ENCODE data around the gene CAMK1D.

Gene CAMK1D

DNA sequence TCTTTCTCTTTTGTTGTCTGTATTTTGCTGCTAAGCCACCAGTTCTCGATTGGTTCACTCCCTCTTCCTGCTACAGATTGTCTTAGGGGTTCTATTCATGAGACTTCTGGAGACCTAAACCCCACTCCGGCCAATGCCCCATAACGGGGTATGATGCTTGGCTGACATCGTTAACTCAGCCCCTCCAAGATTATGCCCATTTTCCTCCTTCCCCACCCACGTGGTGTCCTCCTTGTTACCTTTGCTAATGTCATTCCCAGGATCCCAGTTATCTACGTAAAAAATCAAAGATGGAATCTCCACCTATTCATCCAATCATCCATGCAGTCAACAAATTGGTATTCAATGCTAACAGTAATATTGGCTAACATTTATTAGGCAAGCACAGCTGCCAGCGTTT, 228.3 kb downstream of the CAMK1D start:
- Histone ChIP-seq H3K4me1 (ENCODE audit: control insufficient read depth in 5 of 5, insufficient read depth in 5 of 5, low read length in 5 of 5) (peaks cover 0 to 9% (median 8%) of the 10 kb centered on the region in 5 donors), H3K4me3 (ENCODE audit: low read depth in 1 of 5, low read length in 5 of 5) (no peak overlapping the region), H3K36me3 (ENCODE audit: control insufficient read depth in 5 of 5, insufficient read depth in 5 of 5, low read length in 5 of 5) (no peaks in the 10 kb centered on the region), H3K27ac (ENCODE audit: low read depth, low read length) (no peak overlapping the region), H3K9ac (ENCODE audit: low read length in 5 of 5) (no peak overlapping the region), H3K27me3 (ENCODE audit: control insufficient read depth in 5 of 5, insufficient read depth in 4 of 5, low read length in 5 of 5) (no peaks in the 10 kb centered on the region), H3K9me3 (ENCODE audit: control insufficient read depth in 5 of 5, low read length in 5 of 5) (peaks cover 0 to 3% (median 0%) of the 10 kb centered on the region in 5 donors)

DNA sequence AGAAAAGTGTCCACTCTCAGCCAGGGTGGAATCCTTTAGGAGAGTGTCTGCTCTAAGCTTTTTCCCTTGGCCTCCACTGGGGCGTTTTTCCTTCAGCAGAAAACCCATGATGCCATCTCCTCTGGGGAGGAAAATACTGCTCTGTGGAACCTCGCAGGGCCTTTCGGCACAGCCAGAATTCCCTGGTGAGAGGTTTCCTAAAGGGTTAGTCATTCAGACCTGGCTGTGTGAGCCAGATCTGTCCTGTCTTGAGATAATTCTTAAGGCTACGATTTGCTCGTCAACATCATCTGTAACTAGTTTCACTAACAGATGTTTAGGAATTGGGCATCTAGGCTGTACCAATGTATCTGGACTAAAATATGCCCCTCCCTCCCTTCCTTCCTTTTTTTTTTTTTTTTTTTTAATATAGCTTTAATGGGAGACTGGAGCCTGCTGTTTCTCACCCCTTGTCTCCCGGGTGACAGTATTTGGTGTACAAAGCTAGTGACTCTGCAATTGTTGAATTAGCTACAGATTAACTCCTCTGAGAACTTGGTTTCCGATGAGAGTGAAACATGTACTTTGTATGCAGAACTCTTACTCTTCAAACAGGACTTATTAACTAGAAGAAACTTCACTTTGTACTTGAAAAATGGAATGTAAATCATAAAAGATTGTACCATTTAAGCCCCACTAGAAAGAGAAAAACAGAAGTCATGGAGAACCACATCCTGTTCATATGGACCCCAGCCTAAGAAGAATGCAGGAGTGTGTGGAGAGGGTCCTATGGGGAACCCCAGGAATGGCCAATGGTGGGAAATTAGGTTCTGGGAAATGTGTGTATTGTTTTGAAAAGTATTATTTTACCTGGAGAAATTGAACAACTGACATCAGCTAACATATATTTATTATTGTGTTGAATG, 230.9 kb downstream of the CAMK1D start:
- Histone ChIP-seq H3K27me3 (ENCODE audit: control insufficient read depth in 5 of 5, insufficient read depth in 4 of 5, low read length in 5 of 5) (no peaks in the 10 kb centered on the region), H3K4me1 (ENCODE audit: control insufficient read depth in 5 of 5, insufficient read depth in 5 of 5, low read length in 5 of 5) (peaks cover 0 to 9% (median 8%) of the 10 kb centered on the region in 5 donors), H3K9ac (ENCODE audit: low read length in 5 of 5) (no peak overlapping the region), H3K27ac (ENCODE audit: low read depth, low read length) (no peak overlapping the region), H3K4me3 (ENCODE audit: low read depth in 1 of 5, low read length in 5 of 5) (no peak overlapping the region), H3K9me3 (ENCODE audit: control insufficient read depth in 5 of 5, low read length in 5 of 5) (peaks cover 0 to 3% (median 0%) of the 10 kb centered on the region in 5 donors), H3K36me3 (ENCODE audit: control insufficient read depth in 5 of 5, insufficient read depth in 5 of 5, low read length in 5 of 5) (no peaks in the 10 kb centered on the region)

DNA sequence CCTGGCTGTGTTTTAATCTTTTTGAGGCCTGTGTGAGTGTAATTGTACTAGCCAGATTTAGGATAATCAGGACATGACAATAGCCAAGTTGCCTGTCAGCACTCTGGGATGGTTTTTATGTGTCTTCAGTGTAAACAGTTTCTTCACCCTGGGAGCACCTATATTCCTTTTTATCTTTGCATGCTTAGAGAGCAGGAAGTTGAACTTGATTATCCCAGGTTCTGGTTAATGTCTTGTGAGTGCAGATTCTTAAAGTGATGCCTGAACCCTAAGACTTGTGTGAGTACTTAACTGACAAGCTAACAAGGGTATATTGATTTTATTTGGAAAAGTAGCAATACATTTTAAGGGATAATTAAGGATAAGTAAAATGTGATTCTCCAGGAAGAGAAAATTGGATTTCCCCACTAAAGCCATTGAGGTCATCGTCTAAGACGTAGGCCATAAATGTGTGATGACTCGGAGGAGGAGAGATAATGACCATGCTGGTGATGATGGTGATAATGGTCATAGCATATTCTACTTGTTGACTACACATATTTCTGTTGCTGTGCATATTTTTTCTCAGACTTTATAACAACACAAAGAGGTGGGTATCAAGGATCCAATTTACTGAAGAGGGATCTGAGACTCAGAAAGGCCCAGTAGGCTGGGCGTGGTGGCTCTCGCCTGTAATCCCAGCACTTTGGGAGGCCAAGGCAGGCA, 234.7 kb downstream of the CAMK1D start:
- Histone ChIP-seq H3K4me3 (ENCODE audit: low read depth in 1 of 5, low read length in 5 of 5) (no peak overlapping the region), H3K9me3 (ENCODE audit: control insufficient read depth in 5 of 5, low read length in 5 of 5) (no peaks in the 10 kb centered on the region), H3K4me1 (ENCODE audit: control insufficient read depth in 5 of 5, insufficient read depth in 5 of 5, low read length in 5 of 5) (peaks cover 0 to 20% (median 16%) of the 10 kb centered on the region in 5 donors), H3K36me3 (ENCODE audit: control insufficient read depth in 5 of 5, insufficient read depth in 5 of 5, low read length in 5 of 5) (no peaks in the 10 kb centered on the region), H3K27me3 (ENCODE audit: control insufficient read depth in 5 of 5, insufficient read depth in 4 of 5, low read length in 5 of 5) (no peaks in the 10 kb centered on the region), H3K9ac (ENCODE audit: low read length in 5 of 5) (no peak overlapping the region), H3K27ac (ENCODE audit: low read depth, low read length) (no peak overlapping the region)

DNA sequence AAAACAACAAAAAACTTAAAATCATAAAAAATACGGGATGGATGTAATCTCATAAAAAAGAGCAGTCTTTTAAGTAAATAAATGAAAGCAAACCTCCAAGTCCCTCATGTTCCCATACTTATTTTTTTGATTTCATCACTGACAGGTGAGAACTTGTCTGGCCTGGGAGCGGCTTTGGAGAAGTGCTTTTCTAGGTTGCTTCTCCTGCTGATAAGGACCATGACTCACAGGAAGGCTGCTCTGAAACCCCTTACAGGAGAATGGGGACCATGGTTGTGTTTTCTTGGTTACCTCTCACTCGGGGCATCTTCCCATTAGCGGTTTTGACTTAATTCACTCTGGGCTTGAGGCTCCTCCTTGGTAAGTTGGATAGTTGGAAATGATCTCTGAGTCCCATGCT, 237.4 kb downstream of the CAMK1D start:
- Histone ChIP-seq H3K36me3 (ENCODE audit: control insufficient read depth in 5 of 5, insufficient read depth in 5 of 5, low read length in 5 of 5) (no peaks in the 10 kb centered on the region), H3K27ac (ENCODE audit: low read depth, low read length) (no peak overlapping the region), H3K9ac (ENCODE audit: low read length in 5 of 5) (no peak overlapping the region), H3K4me1 (ENCODE audit: control insufficient read depth in 5 of 5, insufficient read depth in 5 of 5, low read length in 5 of 5) (peaks cover 2 to 21% (median 12%) of the 10 kb centered on the region in 5 donors), H3K4me3 (ENCODE audit: low read depth in 1 of 5, low read length in 5 of 5) (no peak overlapping the region), H3K27me3 (ENCODE audit: control insufficient read depth in 5 of 5, insufficient read depth in 4 of 5, low read length in 5 of 5) (no peaks in the 10 kb centered on the region), H3K9me3 (ENCODE audit: control insufficient read depth in 5 of 5, low read length in 5 of 5) (no peaks in the 10 kb centered on the region)

DNA sequence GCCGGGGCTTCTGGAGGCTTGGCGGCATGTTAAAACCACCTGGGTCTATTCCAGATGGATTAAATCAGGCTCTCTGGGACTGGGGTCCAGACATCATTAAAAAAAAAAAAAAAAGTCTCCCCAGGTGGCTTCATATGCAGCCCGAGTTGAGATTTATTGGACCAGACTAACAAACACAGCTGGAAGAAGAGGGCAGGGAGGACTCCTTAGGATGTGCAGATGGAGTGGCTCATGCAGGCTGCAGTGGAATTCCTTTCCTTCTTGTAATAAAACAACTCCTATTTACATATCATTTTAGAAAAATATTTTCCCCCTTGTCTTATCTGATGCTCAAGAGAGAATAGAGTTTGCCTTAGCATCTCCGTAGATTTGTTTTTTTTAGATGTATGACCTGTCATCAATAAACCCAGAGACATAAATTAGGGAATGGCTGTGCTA, 238.1 kb downstream of the CAMK1D start:
- Histone ChIP-seq H3K4me1 (ENCODE audit: control insufficient read depth in 5 of 5, insufficient read depth in 5 of 5, low read length in 5 of 5) (peaks cover 2 to 21% (median 12%) of the 10 kb centered on the region in 5 donors), H3K27me3 (ENCODE audit: control insufficient read depth in 5 of 5, insufficient read depth in 4 of 5, low read length in 5 of 5) (no peaks in the 10 kb centered on the region), H3K9me3 (ENCODE audit: control insufficient read depth in 5 of 5, low read length in 5 of 5) (no peaks in the 10 kb centered on the region), H3K36me3 (ENCODE audit: control insufficient read depth in 5 of 5, insufficient read depth in 5 of 5, low read length in 5 of 5) (no peaks in the 10 kb centered on the region), H3K4me3 (ENCODE audit: low read depth in 1 of 5, low read length in 5 of 5) (no peak overlapping the region), H3K27ac (ENCODE audit: low read depth, low read length) (no peak overlapping the region), H3K9ac (ENCODE audit: low read length in 5 of 5) (no peak overlapping the region)

DNA sequence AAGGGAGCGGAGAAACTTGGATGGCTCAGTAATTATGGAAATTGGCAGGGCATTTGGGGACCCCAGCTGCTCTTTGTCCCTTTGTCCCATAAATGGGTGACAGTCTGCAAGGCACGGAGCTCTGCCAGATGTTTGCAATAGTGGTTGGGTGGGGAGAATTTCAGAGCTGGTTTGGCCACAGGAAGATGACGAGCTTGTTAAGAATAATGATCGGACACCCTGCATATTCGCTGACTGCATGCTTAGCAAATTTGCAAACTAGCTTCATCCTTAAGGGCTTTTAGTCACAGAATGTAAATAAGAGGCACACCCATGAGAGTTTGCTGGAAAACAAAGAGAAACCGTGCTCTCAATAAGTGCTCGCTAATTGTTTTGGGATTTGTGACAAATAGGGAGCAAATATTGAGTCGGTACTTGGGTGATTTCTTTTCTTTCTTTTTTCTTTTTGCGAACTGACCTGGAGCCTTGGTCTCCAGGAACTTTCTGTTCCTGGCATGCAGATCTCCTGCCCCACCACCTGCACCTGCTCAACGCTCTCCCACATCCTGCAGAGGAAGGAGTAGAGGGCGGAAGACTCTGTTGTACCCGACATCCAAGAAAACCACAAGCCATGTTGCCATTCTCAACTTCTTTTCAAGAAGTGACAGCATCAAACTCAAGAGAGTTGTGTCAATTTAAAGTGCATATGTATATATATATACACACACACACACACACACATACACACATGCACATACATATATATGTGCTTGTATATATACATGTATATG, 238.9 kb downstream of the CAMK1D start:
- no peaks in the 10 kb centered on the region for H3K27me3 ChIP-seq (ENCODE audit: control insufficient read depth in 5 of 5, insufficient read depth in 4 of 5, low read length in 5 of 5)
- no peaks in the 10 kb centered on the region for H3K36me3 ChIP-seq (ENCODE audit: control insufficient read depth in 5 of 5, insufficient read depth in 5 of 5, low read length in 5 of 5)
- no peak overlapping the region for H3K27ac ChIP-seq (ENCODE audit: low read depth, low read length)
- H3K4me3 ChIP-seq (ENCODE audit: low read depth in 1 of 5, low read length in 5 of 5): peak overlapping the region in 2 of 5 donors; percentile 10 to 41
- peaks cover 2 to 21% (median 12%) of the 10 kb centered on the region in 5 donors for H3K4me1 ChIP-seq (ENCODE audit: control insufficient read depth in 5 of 5, insufficient read depth in 5 of 5, low read length in 5 of 5)
- H3K9ac ChIP-seq (ENCODE audit: low read length in 5 of 5): peak overlapping the region in 1 of 5 donors; percentile 43
- H3K9me3 ChIP-seq (ENCODE audit: control insufficient read depth in 5 of 5, low read length in 5 of 5): no peaks in the 10 kb centered on the region

DNA sequence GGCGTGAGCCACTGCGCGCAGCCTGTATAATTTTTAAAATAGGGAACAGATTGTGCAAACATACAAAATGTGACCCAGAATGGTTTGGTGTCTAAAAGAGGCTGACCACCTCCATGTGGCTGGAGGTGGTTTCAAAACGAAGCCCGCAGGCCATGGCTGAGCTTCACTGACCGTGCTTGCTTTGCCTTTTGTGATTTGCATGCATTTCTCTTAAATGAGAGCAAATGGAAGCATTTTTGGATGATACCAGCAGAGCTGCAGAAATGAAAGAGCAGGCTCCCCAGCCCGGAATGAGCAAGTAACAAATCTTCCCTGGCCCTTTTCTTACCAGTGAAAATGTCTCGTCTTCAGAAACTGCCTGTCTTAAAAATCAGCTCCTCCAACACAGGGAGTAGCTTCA, 239.9 kb downstream of the CAMK1D start:
- Histone ChIP-seq H3K36me3 (ENCODE audit: control insufficient read depth in 5 of 5, insufficient read depth in 5 of 5, low read length in 5 of 5) (no peaks in the 10 kb centered on the region), H3K27ac (ENCODE audit: low read depth, low read length) (no peak overlapping the region), H3K4me1 (ENCODE audit: control insufficient read depth in 5 of 5, insufficient read depth in 5 of 5, low read length in 5 of 5) (peaks cover 2 to 21% (median 12%) of the 10 kb centered on the region in 5 donors), H3K9ac (ENCODE audit: low read length in 5 of 5) (no peak overlapping the region), H3K9me3 (ENCODE audit: control insufficient read depth in 5 of 5, low read length in 5 of 5) (no peaks in the 10 kb centered on the region), H3K27me3 (ENCODE audit: control insufficient read depth in 5 of 5, insufficient read depth in 4 of 5, low read length in 5 of 5) (no peaks in the 10 kb centered on the region), H3K4me3 (ENCODE audit: low read depth in 1 of 5, low read length in 5 of 5) (no peak overlapping the region)

DNA sequence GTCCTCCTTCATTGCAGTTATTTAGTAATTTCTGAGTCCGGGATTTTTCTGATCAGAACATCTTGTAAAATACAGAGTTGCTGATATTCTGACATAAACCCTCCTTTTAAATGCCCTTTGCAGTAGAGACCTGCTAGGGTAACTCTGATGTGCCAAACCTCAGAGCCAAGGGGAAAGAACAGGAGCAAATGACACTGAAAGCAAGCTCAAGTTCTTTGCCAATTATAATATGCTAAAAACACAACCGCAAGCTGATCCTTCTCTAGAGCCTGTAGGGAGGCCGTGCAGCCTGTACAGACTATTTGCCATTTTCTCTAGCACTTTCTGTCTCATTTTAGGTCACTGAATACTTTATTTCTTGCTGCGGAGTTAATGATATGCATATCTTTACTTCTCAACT, 240.4 kb downstream of the CAMK1D start:
- peaks cover 2 to 24% (median 13%) of the 10 kb centered on the region in 5 donors for H3K4me1 ChIP-seq (ENCODE audit: control insufficient read depth in 5 of 5, insufficient read depth in 5 of 5, low read length in 5 of 5)
- H3K4me3 ChIP-seq (ENCODE audit: low read depth in 1 of 5, low read length in 5 of 5): no peak overlapping the region
- H3K36me3 ChIP-seq (ENCODE audit: control insufficient read depth in 5 of 5, insufficient read depth in 5 of 5, low read length in 5 of 5): no peaks in the 10 kb centered on the region
- H3K9ac ChIP-seq (ENCODE audit: low read length in 5 of 5): no peak overlapping the region
- H3K27ac ChIP-seq (ENCODE audit: low read depth, low read length): no peak overlapping the region
- no peaks in the 10 kb centered on the region for H3K9me3 ChIP-seq (ENCODE audit: control insufficient read depth in 5 of 5, low read length in 5 of 5)
- no peaks in the 10 kb centered on the region for H3K27me3 ChIP-seq (ENCODE audit: control insufficient read depth in 5 of 5, insufficient read depth in 4 of 5, low read length in 5 of 5)

DNA sequence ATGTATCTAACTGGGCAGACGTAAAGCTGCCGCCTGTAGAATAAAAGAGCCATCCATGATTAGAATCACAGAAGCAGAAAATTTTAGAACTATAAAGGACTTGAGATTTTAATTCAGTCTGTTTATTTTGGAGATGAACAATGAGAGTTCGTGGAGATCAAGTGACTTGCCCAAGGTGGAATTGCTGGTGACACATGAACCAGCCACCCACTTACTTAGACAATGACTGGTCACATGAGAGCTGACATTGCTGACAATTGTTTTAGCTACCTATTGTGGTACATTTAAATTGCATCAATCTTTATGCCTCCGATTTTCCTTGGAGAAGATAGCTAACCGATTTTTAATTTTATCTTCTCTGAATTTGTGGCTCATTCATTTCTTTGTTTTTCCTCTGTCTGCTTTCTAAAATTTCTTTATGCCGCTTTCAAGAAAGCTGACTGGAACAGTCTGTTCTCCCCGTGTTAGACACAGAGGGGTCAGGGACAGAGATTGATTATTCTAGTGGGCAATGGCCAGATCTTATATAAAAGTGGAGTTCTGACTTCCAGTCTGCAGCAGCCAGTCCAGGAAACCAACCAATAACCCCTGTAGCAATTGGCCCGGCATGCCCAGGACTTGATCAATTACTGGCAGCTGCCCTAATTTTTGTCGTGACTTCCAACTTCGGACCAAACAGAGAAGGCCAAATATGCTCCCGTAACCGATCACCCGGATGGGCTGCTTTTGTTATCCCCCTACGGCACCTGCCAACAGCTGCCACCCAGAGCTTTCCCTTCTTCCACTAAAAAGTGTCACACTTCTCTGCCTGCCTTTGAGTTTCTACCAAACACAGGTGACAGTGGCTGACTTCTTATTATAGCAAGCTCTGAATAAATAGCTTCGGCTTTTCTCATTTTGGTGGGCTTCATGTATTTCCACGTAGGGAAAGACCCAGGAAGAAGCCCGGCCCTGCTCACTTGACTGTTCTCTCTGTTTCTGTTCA, 241.6 kb downstream of the CAMK1D start:
- no peaks in the 10 kb centered on the region for H3K36me3 ChIP-seq (ENCODE audit: control insufficient read depth in 5 of 5, insufficient read depth in 5 of 5, low read length in 5 of 5)
- H3K4me1 ChIP-seq (ENCODE audit: control insufficient read depth in 5 of 5, insufficient read depth in 5 of 5, low read length in 5 of 5): peaks cover 2 to 26% (median 15%) of the 10 kb centered on the region in 5 donors
- no peak overlapping the region for H3K4me3 ChIP-seq (ENCODE audit: low read depth in 1 of 5, low read length in 5 of 5)
- H3K27me3 ChIP-seq (ENCODE audit: control insufficient read depth in 5 of 5, insufficient read depth in 4 of 5, low read length in 5 of 5): no peaks in the 10 kb centered on the region
- H3K9ac ChIP-seq (ENCODE audit: low read length in 5 of 5): no peak overlapping the region
- H3K9me3 ChIP-seq (ENCODE audit: control insufficient read depth in 5 of 5, low read length in 5 of 5): peaks cover 0 to 1% (median 0%) of the 10 kb centered on the region in 5 donors
- H3K27ac ChIP-seq (ENCODE audit: low read depth, low read length): no peak overlapping the region

Measured in subcutaneous abdominal adipose tissue (tissue), 5 donors.